ENCODE measurements around the gene SYNGR2. TPM values are rescaled to one million over a fixed set of nuclear protein-coding genes. Genes with fewer than 3 reads are reported as not detected.

The SYNGR2 gene
- total RNA-seq, 3 donors from 2014 or later, result 90.4 to 202 (median 196) TPM

GRCh38 chr17:78172249-78173051 is 4.1 kb downstream of the SYNGR2 start:
- no peak for TF ChIP-seq CTCF (IDR thresholded peaks at IDR 0.05)
- Histone ChIP-seq H3K4me1 (ENCODE audit: low read depth) (peaks cover 78% of the 10 kb centered on the region), H3K36me3 (ENCODE audit: low read depth) (no peaks in the 10 kb centered on the region), H3K4me3 (no peak overlapping the region), H3K9me3 (no peaks in the 10 kb centered on the region)
- intact Hi-C loops (cut with DNase I, micrococcal nuclease), result no loop called here
- peak; percentile 88 to 92 (median 89) for DNase-seq
- peak; percentile 51 for ATAC-seq

- ATAC-seq (no peak), DNase-seq (peak in 2 of 3 donors; percentile 29 to 59)
- H3K4me1 ChIP-seq (ENCODE audit: low read depth), result peaks cover 81% of the 10 kb centered on the region
- H3K4me3 ChIP-seq, result no peak overlapping the region
- intact Hi-C loops (cut with DNase I, micrococcal nuclease), result no loop called here
- no peak for TF ChIP-seq CTCF (IDR thresholded peaks at IDR 0.05)
- no peaks in the 10 kb centered on the region for H3K9me3 ChIP-seq
- no peaks in the 10 kb centered on the region for H3K36me3 ChIP-seq (ENCODE audit: low read depth)
These were observed 4.8 kb downstream of the SYNGR2 start for GRCh38 chr17:78173097-78173715.

GRCh38 chr17:78174346-78174869 is 6.0 kb downstream of the SYNGR2 start:
- no peaks in the 10 kb centered on the region for H3K9me3 ChIP-seq
- no peaks in the 10 kb centered on the region for H3K36me3 ChIP-seq (ENCODE audit: low read depth)
- peaks cover 85% of the 10 kb centered on the region for H3K4me1 ChIP-seq (ENCODE audit: low read depth)
- H3K4me3 ChIP-seq, result no peak overlapping the region
- DNase-seq, result peak; percentile 93 to 95 (median 94)
- intact Hi-C loops (cut with DNase I, micrococcal nuclease), result no loop called here
- TF ChIP-seq CTCF (IDR thresholded peaks at IDR 0.05), result peak; percentile 50
- peak; percentile 80 for ATAC-seq

- ATAC-seq (peak; percentile 47), DNase-seq (peak in 2 of 3 donors; percentile 67 to 73)
- no peaks in the 10 kb centered on the region for H3K36me3 ChIP-seq (ENCODE audit: low read depth)
- peaks cover 79% of the 10 kb centered on the region for H3K4me1 ChIP-seq (ENCODE audit: low read depth)
- TF ChIP-seq CTCF (IDR thresholded peaks at IDR 0.05), result no peak
- intact Hi-C loops (cut with DNase I, micrococcal nuclease), result no loop called here
- no peak overlapping the region for H3K4me3 ChIP-seq
- H3K9me3 ChIP-seq, result no peaks in the 10 kb centered on the region
These were observed 6.7 kb downstream of the SYNGR2 start for GRCh38 chr17:78174870-78175642.

GRCh38 chr17:78175643-78175981 is 7.2 kb downstream of the SYNGR2 start:
- ATAC-seq (no peak), DNase-seq (no peak)
- H3K4me3 ChIP-seq, result no peak overlapping the region
- H3K36me3 ChIP-seq (ENCODE audit: low read depth), result no peaks in the 10 kb centered on the region
- intact Hi-C loops (cut with DNase I, micrococcal nuclease), result no loop called here
- H3K9me3 ChIP-seq, result no peaks in the 10 kb centered on the region
- H3K4me1 ChIP-seq (ENCODE audit: low read depth), result peaks cover 74% of the 10 kb centered on the region
- TF ChIP-seq CTCF (IDR thresholded peaks at IDR 0.05), result no peak

Data from mucosa of descending colon (tissue), 3 donors.